OCI-LY1 (cell line): ENCODE results near the gene CELSR2.

Experiments used
- H2AFZ ChIP-seq: fragments of 200-600 bp; sonication (generic), shearing (Covaris generic); 2 replicates; pipeline ENCODE4 v1.6.0; 2014; ENCODE audit warnings: antibody characterized with exemption, mild to moderate bottlenecking, low read length
- H3F3A ChIP-seq: fragments of 200-600 bp; sonication (generic), shearing (Covaris generic); 2 replicates; pipeline ENCODE4 v1.6.0; 2014; ENCODE audit warnings: mild to moderate bottlenecking, antibody characterized with exemption, low read length, moderate library complexity; ENCODE audit not compliant: insufficient read depth
- H3K27ac ChIP-seq: fragments of 200-600 bp; sonication (generic); 2 replicates; pipeline ENCODE4 v1.5.1; 2014; ENCODE audit warnings: low read length, mixed run types, mild to moderate bottlenecking, low read depth; ENCODE audit not compliant: poor library complexity, severe bottlenecking
- H3K27me3 ChIP-seq: fragments of 200-600 bp; sonication (generic); 2 replicates; pipeline ENCODE4 v1.6.0; 2014; ENCODE audit warnings: antibody characterized with exemption, mild to moderate bottlenecking, low read length, moderate library complexity; ENCODE audit not compliant: insufficient read depth
- H3K36me3 ChIP-seq: fragments of 200-600 bp; sonication (generic); 2 replicates; pipeline ENCODE4 v1.6.1; 2014; ENCODE audit warnings: mild to moderate bottlenecking, antibody characterized with exemption, low read length, moderate library complexity, mixed read lengths; ENCODE audit not compliant: insufficient read depth
- H3K4me1 ChIP-seq: fragments of 200-600 bp; sonication (generic); 2 replicates; pipeline ENCODE4 v1.5.1; 2014; ENCODE audit warnings: mild to moderate bottlenecking, low read length, moderate library complexity; ENCODE audit not compliant: insufficient read depth, severe bottlenecking
- H3K4me2 ChIP-seq: fragments of 200-600 bp; sonication (generic), shearing (Covaris generic); 2 replicates; pipeline ENCODE4 v1.6.1; 2014; ENCODE audit warnings: low read length
- H3K4me3 ChIP-seq: fragments of 200-600 bp; sonication (generic); 2 replicates; pipeline ENCODE4 v1.5.1; 2014; ENCODE audit warnings: low read length, low read depth, mild to moderate bottlenecking, mixed read lengths; ENCODE audit not compliant: poor library complexity, severe bottlenecking
- H3K79me2 ChIP-seq: fragments of 200-600 bp; shearing (Covaris generic); 2 replicates; pipeline ENCODE4 v1.6.1; 2016; ENCODE audit warnings: mixed run types, low read length, mixed read lengths; ENCODE audit not compliant: insufficient read depth
- H3K9ac ChIP-seq: fragments of 200-600 bp; sonication (generic), shearing (Covaris generic); 2 replicates; pipeline ENCODE4 v1.6.1; 2014; ENCODE audit warnings: mild to moderate bottlenecking, low read length, mixed read lengths
- H3K9me2 ChIP-seq: fragments of 200-600 bp; sonication (generic), shearing (Covaris generic); 2 replicates; pipeline ENCODE4 v1.6.1; 2014; ENCODE audit warnings: low read depth, mild to moderate bottlenecking, low read length, mixed read lengths
- H3K9me3 ChIP-seq: fragments of 200-600 bp; shearing (Covaris generic); 2 replicates; pipeline ENCODE4 v1.6.1; 2014; ENCODE audit warnings: low read length, mixed read lengths
- H4K20me1 ChIP-seq: fragments of 200-600 bp; sonication (generic), shearing (Covaris generic); 2 replicates; pipeline ENCODE4 v1.6.0; 2016; ENCODE audit warnings: mild to moderate bottlenecking, low read length; ENCODE audit not compliant: insufficient read depth
- EZH2 ChIP-seq: fragments of 200-600 bp; sonication (generic), shearing (Covaris generic); IDR thresholded peaks from 2 replicates; pipeline ENCODE4 v1.8.0; 2017; ENCODE audit warnings: borderline replicate concordance, mixed run types, mild to moderate bottlenecking, antibody characterized with exemption, low read length, moderate library complexity, mixed read lengths
- TF ChIP-seq, protein P1 (sequence below): fragments of 200-600 bp; sonication (generic), shearing (Covaris generic); IDR thresholded peaks from 2 replicates; pipeline ENCODE4 v1.5.1; 2017; ENCODE audit warnings: mild to moderate bottlenecking, antibody characterized with exemption, low read length, moderate library complexity, mixed read lengths

The CELSR2 gene

DNA sequence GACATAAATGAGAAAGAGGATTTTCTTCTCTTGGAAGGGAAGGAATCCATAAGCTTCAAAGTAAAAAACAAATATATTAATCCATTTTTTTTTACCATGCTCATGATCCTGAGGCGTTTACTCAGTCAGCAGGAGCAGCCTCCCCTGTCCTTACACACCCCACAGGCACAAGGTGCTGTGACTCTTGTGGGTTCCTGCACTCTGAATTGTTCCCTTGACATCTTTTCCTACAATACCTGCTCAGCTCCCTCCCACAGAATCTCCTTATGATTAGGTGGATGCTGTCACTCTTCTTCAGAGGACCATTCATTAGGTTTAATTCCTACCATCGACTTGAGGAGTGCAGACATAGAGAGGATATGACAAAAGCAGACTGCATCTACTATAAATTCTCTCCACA lies 43.7 kb downstream of the CELSR2 start:
- no peaks in the 10 kb centered on the region for H4K20me1 ChIP-seq
- no peak overlapping the region for H3K4me3 ChIP-seq
- TF ChIP-seq, protein P1, sequence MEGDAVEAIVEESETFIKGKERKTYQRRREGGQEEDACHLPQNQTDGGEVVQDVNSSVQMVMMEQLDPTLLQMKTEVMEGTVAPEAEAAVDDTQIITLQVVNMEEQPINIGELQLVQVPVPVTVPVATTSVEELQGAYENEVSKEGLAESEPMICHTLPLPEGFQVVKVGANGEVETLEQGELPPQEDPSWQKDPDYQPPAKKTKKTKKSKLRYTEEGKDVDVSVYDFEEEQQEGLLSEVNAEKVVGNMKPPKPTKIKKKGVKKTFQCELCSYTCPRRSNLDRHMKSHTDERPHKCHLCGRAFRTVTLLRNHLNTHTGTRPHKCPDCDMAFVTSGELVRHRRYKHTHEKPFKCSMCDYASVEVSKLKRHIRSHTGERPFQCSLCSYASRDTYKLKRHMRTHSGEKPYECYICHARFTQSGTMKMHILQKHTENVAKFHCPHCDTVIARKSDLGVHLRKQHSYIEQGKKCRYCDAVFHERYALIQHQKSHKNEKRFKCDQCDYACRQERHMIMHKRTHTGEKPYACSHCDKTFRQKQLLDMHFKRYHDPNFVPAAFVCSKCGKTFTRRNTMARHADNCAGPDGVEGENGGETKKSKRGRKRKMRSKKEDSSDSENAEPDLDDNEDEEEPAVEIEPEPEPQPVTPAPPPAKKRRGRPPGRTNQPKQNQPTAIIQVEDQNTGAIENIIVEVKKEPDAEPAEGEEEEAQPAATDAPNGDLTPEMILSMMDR, result no peak
- TF ChIP-seq EZH2, result no peak
- H3K27ac ChIP-seq, result no peak overlapping the region
- H2AFZ ChIP-seq, result no peak overlapping the region
- no peaks in the 10 kb centered on the region for H3K36me3 ChIP-seq
- H3K9ac ChIP-seq, result no peak overlapping the region
- no peaks in the 10 kb centered on the region for H3K4me1 ChIP-seq
- no peaks in the 10 kb centered on the region for H3K79me2 ChIP-seq
- H3K27me3 ChIP-seq, result no peaks in the 10 kb centered on the region
- H3K9me3 ChIP-seq, result no peaks in the 10 kb centered on the region
- no peak overlapping the region for H3K4me2 ChIP-seq
- H3F3A ChIP-seq, result no peaks in the 10 kb centered on the region
- H3K9me2 ChIP-seq, result no peaks in the 10 kb centered on the region

GRCh38 chr1:109294481-109294880 lies 45.1 kb downstream of the CELSR2 start:
- Histone ChIP-seq H4K20me1 (no peaks in the 10 kb centered on the region), H3K9me2 (no peaks in the 10 kb centered on the region), H3K79me2 (no peaks in the 10 kb centered on the region), H3K4me3 (no peak overlapping the region), H3K36me3 (no peaks in the 10 kb centered on the region), H3K27me3 (no peaks in the 10 kb centered on the region), H2AFZ (no peak overlapping the region), H3K4me1 (no peaks in the 10 kb centered on the region), H3K9me3 (no peaks in the 10 kb centered on the region), H3K27ac (no peak overlapping the region), H3K4me2 (no peak overlapping the region), H3F3A (no peaks in the 10 kb centered on the region), H3K9ac (no peak overlapping the region)
- TF ChIP-seq EZH2, result no peak
- TF ChIP-seq, protein P1, result no peak

- no peak overlapping the region for H3K27ac ChIP-seq
- no peak overlapping the region for H3K4me2 ChIP-seq
- no peaks in the 10 kb centered on the region for H3K9me3 ChIP-seq
- H3K36me3 ChIP-seq, result no peaks in the 10 kb centered on the region
- TF ChIP-seq EZH2, result no peak
- TF ChIP-seq, protein P1, result no peak
- no peaks in the 10 kb centered on the region for H3K79me2 ChIP-seq
- H4K20me1 ChIP-seq, result no peaks in the 10 kb centered on the region
- H3K9me2 ChIP-seq, result no peaks in the 10 kb centered on the region
- H3K9ac ChIP-seq, result no peak overlapping the region
- peaks cover 3% of the 10 kb centered on the region; the same call in 1 of the 2 replicates for H3K27me3 ChIP-seq
- H3K4me1 ChIP-seq, result no peaks in the 10 kb centered on the region
- H3K4me3 ChIP-seq, result no peak overlapping the region
- H3F3A ChIP-seq, result no peaks in the 10 kb centered on the region
- H2AFZ ChIP-seq, result no peak overlapping the region
These were observed 46.5 kb downstream of the CELSR2 start for GRCh38 chr1:109295712-109296415.
